GM23248 (cell line): Measurements from ENCODE around the gene SCN4A.

Source experiments
- EZH2 ChIP-seq: fragments of 200-600 bp; sonication (generic); IDR thresholded peaks from 2 replicates; pipeline ENCODE4 v1.6.1; 2018; ENCODE audit warnings: antibody characterized with exemption, mild to moderate bottlenecking; ENCODE audit not compliant: insufficient read depth, poor library complexity, severe bottlenecking
- EZH2phosphoT487 ChIP-seq: fragments of 200-600 bp; sonication (generic); IDR thresholded peaks from 2 replicates; pipeline ENCODE4 v1.6.1; 2018; ENCODE audit warnings: antibody characterized with exemption, moderate library complexity, mild to moderate bottlenecking, low read depth; ENCODE audit not compliant: insufficient read depth

GRCh38 chr17:63932721-63933120 is 40.0 kb downstream of the SCN4A start:
- TF ChIP-seq EZH2phosphoT487: no peak
- no peak for TF ChIP-seq EZH2
